ENCODE results near the gene CENATAC.

- no peak for TF ChIP-seq EZH2 (IDR thresholded peaks at IDR 0.05; ENCODE audit: low read depth)
- TF ChIP-seq, protein P1, sequence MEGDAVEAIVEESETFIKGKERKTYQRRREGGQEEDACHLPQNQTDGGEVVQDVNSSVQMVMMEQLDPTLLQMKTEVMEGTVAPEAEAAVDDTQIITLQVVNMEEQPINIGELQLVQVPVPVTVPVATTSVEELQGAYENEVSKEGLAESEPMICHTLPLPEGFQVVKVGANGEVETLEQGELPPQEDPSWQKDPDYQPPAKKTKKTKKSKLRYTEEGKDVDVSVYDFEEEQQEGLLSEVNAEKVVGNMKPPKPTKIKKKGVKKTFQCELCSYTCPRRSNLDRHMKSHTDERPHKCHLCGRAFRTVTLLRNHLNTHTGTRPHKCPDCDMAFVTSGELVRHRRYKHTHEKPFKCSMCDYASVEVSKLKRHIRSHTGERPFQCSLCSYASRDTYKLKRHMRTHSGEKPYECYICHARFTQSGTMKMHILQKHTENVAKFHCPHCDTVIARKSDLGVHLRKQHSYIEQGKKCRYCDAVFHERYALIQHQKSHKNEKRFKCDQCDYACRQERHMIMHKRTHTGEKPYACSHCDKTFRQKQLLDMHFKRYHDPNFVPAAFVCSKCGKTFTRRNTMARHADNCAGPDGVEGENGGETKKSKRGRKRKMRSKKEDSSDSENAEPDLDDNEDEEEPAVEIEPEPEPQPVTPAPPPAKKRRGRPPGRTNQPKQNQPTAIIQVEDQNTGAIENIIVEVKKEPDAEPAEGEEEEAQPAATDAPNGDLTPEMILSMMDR (conservative IDR thresholded peaks at IDR 0.05) = no peak
Measured at GRCh38 chr11:119054418-119054817, 56.5 kb downstream of the CENATAC start.

All from PC-9 (cell line).